Stimulated activated CD8-positive, alpha-beta memory T cell treated with anti-CD3 and anti-CD28 coated beads, Interleukin-15, amount 100 ng/mL, for 48 hours (primary cell): ENCODE results near the gene CRNN.

ENCODE experiments used
- DNase-seq, 2 donors: peaks; one replicate each; pipeline ENCODE4 v3.0.0-alpha.2; 2020; ENCODE audit warnings: low read depth in 2 of 2

Gene CRNN

GRCh38 chr1:152419917-152420316 is 5.9 kb upstream of the CRNN start:
- DNase-seq: no peak

DNA sequence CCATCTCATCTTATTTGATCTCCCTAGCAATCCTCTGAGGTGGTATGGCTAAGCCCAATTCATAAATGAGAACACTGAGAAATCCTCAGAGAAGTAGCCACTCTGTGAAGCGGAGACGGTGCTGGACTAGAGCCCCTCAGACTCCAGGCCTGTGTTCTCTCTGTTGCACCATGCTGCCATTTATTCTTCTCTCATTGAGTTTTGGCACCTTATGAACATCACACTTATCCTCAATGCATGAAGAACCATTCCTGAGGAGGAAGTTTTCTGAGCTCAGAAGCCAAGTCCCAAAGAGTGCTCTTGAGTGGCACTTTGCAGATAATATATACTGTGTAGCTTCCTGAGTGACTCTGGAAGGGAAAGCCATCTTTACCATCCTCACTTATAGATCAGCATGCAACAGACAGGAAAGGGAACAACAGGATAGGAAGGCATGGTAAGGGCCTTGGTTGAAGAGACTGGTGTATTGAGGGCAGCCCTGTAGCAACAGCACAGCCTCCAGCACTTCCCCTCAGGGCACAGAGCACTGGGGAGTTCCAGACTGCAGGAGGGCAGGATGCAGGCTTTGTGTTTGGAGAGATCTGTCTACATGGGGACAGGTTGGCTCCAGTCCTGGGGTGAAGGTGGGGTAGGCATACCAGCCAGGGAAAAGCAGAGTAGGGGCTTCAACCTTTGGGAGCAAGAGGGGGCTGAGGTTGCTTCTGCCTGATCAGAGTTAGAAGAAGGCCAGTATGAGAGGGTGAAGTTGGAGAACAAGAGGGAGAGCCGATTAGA is 1.6 kb upstream of the CRNN start:
- DNase-seq: no peak

DNA sequence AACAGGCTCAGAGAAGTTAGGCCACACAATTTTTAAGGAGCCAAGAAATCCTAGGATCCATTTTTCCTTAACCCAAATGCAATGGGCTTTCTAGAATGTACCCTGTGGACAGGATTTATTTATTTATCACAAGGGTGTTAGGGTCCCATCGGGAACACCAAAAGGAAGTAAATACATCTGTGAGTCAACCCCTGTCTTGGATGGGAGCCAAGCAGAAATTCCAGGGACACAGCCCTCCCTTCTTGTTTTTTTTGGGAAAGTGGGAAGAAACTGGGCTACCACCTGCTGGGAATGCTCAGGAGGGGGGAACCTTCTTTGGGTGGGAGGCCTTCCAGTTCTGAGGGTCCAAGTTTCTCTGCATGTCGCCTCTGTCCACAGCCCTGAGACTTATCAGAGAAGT is 1.3 kb downstream of the CRNN start:
- no peak for DNase-seq

DNA sequence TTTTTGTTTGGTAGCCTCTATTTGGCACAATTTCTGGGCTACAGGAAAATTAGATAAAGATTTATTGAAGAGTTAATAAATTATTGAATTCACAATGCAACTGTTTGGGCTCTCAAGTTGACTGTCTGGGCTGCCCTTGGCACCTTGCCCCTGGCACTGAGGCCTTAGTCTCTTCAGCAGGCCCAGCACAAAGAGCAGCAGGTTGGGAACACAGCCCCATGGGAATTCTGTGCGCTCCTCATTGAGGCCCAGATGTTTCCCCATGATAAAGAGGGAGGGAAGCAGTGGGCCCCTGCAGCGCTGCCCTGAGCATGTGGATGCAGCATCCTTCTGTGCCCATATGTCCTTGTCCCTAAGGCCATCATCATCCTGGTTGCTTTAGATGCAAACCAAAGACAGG is 2.9 kb downstream of the CRNN start:
- no peak for DNase-seq

GRCh38 chr1:152410599-152410998 is 3.5 kb downstream of the CRNN start:
- DNase-seq: no peak

DNA sequence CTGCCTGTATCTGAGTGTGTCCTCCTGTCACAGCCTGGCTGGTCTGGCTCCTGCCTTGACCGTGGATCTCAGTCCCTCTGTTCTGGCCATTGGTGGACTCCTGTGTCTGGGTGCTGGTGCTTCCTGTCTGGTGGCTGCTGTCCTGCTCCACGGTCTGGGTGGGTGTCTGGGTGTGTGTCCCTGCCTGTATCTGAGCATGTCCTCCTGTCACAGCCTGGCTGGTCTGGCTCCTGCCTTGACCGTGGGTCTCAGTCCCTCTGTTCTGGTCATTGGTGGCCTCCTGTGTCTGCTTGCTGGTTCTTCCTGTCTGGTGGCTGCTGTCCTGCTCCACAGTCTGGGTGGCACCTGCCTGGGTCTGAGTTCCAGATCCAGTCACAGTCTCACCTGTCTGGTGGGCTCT is 4.0 kb downstream of the CRNN start:
- DNase-seq: no peak

DNA sequence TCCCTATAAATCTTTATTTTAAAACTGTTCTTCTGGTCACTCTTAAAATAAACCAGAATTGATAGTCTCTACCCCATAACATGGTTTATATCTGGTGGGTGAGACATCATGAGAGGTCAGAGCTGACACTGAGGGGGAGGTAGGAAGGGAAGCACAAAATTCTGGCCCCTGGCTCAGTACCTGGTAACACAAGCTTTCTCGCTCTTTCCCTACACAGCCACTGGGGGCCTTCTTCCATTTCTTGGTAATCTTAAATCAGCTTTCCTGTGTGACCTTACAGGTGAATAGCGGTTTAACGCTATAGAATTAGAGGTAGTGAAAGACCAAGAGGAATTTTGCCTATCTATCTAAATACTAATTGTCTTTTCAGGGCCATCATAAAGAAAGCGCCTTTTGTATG is 5.4 kb downstream of the CRNN start:
- DNase-seq: no peak

DNA sequence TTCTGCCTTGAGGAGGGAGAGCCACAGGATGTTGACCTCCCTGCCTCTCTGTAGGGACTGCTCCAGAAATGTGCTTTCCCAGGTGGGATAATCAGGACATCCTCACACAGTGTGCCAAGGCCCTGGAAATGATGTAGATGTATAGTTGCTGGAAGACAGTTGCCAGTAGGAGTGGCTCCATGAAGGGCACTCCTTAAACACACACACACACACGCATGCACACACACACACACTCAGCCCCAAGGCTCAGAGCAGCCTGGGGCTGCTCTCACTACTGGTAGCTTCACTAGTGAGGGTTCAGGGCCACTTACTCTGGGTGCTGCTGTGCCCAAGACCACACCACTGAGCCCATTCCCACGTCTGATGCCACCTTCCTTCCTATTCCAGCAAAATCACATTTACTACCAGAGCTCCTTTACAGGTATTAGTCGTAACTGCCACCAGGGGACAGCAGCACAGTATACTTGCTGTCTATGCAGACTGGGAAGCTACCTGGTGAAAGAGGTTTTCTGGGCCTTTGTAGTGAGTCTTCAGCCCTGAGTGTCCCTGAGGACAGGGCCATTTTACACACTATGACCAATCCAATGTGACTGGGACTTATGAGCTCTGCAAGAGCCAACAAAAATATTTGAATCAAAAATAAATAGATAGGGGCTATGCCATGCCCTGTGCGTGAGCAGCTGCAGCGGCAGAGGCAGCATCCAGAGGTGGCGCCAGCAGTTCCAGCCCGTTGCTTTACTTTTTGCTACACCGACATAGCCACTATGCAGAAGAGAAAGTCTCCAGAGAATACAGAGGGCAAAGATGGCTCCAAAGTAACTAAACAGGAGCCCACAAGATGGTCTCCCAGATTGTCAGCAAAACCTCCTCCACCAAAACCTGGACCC is 15.0 kb downstream of the CRNN start:
- no peak for DNase-seq

- DNase-seq: no peak
Measured at GRCh38 chr1:152397474-152397873, 16.6 kb downstream of the CRNN start.

- DNase-seq: no peak
Measured at GRCh38 chr1:152394151-152394550, 19.9 kb downstream of the CRNN start.

- no peak for DNase-seq
Measured at GRCh38 chr1:152392909-152393308, 21.2 kb downstream of the CRNN start.

DNA sequence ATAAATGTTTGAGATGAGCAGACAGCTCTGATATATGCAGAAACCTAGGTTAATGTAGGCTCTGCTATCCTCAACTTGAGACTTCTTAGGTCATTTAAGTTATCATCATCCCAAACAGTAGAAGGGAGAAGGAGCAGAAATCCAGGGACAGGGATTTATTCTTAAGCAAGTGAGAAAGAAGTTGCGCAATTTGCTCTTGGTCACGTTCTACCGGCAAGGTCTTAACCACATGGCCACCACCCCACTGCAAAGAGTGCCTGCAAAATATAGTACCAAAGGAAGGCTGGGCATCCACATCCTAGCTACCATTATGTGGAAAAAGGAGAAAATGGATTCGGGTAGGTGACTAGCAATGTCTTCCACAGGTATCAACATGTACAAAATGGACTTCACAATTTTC is 25.2 kb downstream of the CRNN start:
- no peak for DNase-seq

- no peak for DNase-seq
Measured at GRCh38 chr1:152386940-152387339, 27.1 kb downstream of the CRNN start.

GRCh38 chr1:152380932-152381331 is 33.1 kb downstream of the CRNN start:
- no peak for DNase-seq

- no peak for DNase-seq
Measured at GRCh38 chr1:152374451-152374850, 39.6 kb downstream of the CRNN start.

DNA sequence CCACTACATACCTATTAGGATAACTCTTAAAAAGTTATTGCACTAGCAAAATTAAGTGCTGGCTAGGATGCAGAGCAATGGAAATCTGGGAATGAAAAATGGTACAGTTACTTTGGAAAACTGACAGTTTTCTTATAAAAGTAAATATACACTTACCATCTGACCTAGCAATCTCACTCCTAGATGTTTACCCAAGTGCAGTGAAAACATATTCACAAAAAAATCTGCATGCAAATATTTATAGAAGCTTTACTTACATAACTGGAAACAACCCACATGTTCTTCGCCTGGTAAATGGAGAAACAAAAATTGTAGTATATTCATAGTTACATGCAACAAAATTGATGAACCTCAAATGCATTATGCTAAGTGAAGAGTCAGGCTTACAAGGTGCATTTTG is 41.4 kb downstream of the CRNN start:
- no peak for DNase-seq

- no peak for DNase-seq
Measured at GRCh38 chr1:152367436-152367835, 46.6 kb downstream of the CRNN start.

GRCh38 chr1:152359906-152360305 is 54.2 kb downstream of the CRNN start, which contains the start of gene FLG2:
Gene FLG2 (minus strand): TSS chr1:152360006. CDS start chr1:152358884, 1,122 bp downstream.
- no peak for DNase-seq
